Activated CD4-positive, alpha-beta T cell treated with anti-CD3 and anti-CD28 coated beads, Interleukin-2, amount 50 U/mL, for 1 hour (primary cell): ENCODE data around the gene STRC.
"Not testable (repeated sequence)": the region's sequence is repeated elsewhere in the genome, so short reads cannot be mapped to it uniquely, and the experiment has no call there.

Source experiments
- DNase-seq: peaks from one replicate; pipeline ENCODE4 v3.0.0-alpha.2; 2020

The STRC gene

GRCh38 chr15:43562753-43563152 lies 55.8 kb downstream of the STRC start:
- DNase-seq = not testable (repeated sequence)

- no peak for DNase-seq
These were observed 65.6 kb downstream of the STRC start for GRCh38 chr15:43552986-43553385.

- DNase-seq = no peak
These were observed 66.3 kb downstream of the STRC start for GRCh38 chr15:43552256-43552655.

GRCh38 chr15:43550527-43551363 lies 67.9 kb downstream of the STRC start:
- no peak for DNase-seq
